ENCODE measurements around the gene ISLR2. TPM values are rescaled to one million over a fixed set of nuclear protein-coding genes. Genes with fewer than 3 reads are reported as not detected.
"Not testable (repeated sequence)": the region's sequence is repeated elsewhere in the genome, so short reads cannot be mapped to it uniquely, and the experiment has no call there.

ISLR2 gene
- total RNA-seq, 1 experiment from 2014 or later: not detected

DNA sequence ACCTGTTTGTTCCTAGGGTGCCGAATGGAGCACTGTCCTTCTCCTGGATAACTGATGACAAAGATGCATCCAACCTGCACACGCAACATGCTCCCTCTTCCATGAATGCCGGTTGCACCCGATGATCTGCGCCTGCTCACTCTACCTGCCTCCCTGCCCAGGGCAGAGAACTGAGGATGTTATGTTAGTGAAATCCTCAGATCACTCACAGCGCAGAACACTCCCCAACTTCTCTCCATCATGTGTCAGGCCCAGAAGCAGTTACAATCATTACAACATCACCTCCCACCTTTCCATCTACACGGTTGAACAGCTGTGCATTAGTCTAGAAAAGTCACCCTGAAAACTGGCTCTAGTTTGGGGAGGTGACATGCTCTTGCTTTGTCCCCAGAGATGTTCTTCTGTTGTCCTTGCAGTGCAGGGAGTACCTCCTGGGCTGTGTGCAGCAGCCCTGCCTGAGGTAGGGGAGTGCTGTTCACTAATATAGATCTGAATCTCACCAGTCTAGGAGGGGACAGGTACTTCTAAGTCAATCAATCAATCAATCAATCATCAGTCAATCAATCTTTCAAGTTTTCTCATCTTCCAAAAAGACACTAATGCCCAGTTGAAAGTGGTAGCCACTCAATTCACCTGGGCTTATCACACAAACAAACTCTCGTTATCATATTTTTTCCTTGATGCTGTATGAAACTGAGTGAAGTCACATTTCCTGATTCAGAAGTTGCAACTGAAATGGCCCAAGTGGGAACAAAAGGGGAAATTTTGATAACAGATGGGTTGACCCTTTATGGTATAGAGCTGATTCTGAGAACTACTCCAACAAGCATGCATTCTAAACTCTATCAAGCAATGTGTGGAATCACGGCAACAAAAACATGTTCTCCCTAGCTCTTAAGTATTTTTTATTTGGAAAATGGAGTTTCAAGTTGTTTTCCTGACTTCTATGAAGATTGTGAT is 27.8 kb downstream of the ISLR2 start:
- Mint-ChIP-seq H3K27me3 (ENCODE audit: insufficient read depth, unreplicated experiment) (peaks cover 27% of the 10 kb centered on the region), H3K27ac (ENCODE audit: unreplicated experiment) (no peak overlapping the region), H3K4me1 (ENCODE audit: low read depth, unreplicated experiment) (no peaks in the 10 kb centered on the region), H3K4me3 (ENCODE audit: unreplicated experiment) (no peak overlapping the region), H3K9me3 (ENCODE audit: unreplicated experiment) (no peaks in the 10 kb centered on the region), H3K36me3 (ENCODE audit: insufficient read depth, unreplicated experiment) (no peaks in the 10 kb centered on the region)
- Histone ChIP-seq H3K4me3 (ENCODE audit: low read depth, low read length) (no peak overlapping the region), H3K4me1 (no peaks in the 10 kb centered on the region), H3K36me3 (ENCODE audit: control insufficient read depth, insufficient read depth, low read length) (no peaks in the 10 kb centered on the region), H3K9me3 (no peaks in the 10 kb centered on the region), H3K27me3 (replicated peaks; ENCODE audit: control insufficient read depth, insufficient read depth, low read length) (no peaks in the 10 kb centered on the region)
- BruUV-seq (replicated peaks): no TSS peak
- ChIA-PET CTCF (interaction anchor here (0.8 kb wide), 1 partner anchor 14 kb away, joined by 3 read pairs; no protein-coding TSS in a partner anchor), POLR2A (no interaction called here)
- DNase-seq: no peak
- intact Hi-C loops (cut with micrococcal nuclease; ENCODE audit: unreplicated experiment): no loop called here
- no peak for TF ChIP-seq CTCF (IDR thresholded peaks at IDR 0.05; ENCODE audit: insufficient read depth in 1 of 2, low read depth in 1 of 2, low read length in 1 of 2, severe bottlenecking in 1 of 2, unreplicated experiment in 1 of 2)

- Histone ChIP-seq H3K36me3 (ENCODE audit: control insufficient read depth, insufficient read depth, low read length) (no peaks in the 10 kb centered on the region), H3K27me3 (replicated peaks; ENCODE audit: control insufficient read depth, insufficient read depth, low read length) (no peaks in the 10 kb centered on the region), H3K9me3 (no peaks in the 10 kb centered on the region), H3K4me3 (ENCODE audit: low read depth, low read length) (no peak overlapping the region), H3K4me1 (no peaks in the 10 kb centered on the region)
- CTCF ChIA-PET: no interaction called here
- H3K4me1 Mint-ChIP-seq (ENCODE audit: low read depth, unreplicated experiment): no peaks in the 10 kb centered on the region
- peaks cover 22% of the 10 kb centered on the region for H3K27me3 Mint-ChIP-seq (ENCODE audit: insufficient read depth, unreplicated experiment)
- no peaks in the 10 kb centered on the region for H3K9me3 Mint-ChIP-seq (ENCODE audit: unreplicated experiment)
- POLR2A ChIA-PET: no interaction called here
- no TSS peak for BruUV-seq (replicated peaks)
- H3K27ac Mint-ChIP-seq (ENCODE audit: unreplicated experiment): no peak overlapping the region
- H3K4me3 Mint-ChIP-seq (ENCODE audit: unreplicated experiment): no peak overlapping the region
- no peak for DNase-seq
- intact Hi-C loops (cut with micrococcal nuclease; ENCODE audit: unreplicated experiment): no loop called here
- no peaks in the 10 kb centered on the region for H3K36me3 Mint-ChIP-seq (ENCODE audit: insufficient read depth, unreplicated experiment)
- TF ChIP-seq CTCF (IDR thresholded peaks at IDR 0.05; ENCODE audit: insufficient read depth in 1 of 2, low read depth in 1 of 2, low read length in 1 of 2, severe bottlenecking in 1 of 2, unreplicated experiment in 1 of 2): no peak
These were observed 28.7 kb downstream of the ISLR2 start for GRCh38 chr15:74158855-74159650.

DNA sequence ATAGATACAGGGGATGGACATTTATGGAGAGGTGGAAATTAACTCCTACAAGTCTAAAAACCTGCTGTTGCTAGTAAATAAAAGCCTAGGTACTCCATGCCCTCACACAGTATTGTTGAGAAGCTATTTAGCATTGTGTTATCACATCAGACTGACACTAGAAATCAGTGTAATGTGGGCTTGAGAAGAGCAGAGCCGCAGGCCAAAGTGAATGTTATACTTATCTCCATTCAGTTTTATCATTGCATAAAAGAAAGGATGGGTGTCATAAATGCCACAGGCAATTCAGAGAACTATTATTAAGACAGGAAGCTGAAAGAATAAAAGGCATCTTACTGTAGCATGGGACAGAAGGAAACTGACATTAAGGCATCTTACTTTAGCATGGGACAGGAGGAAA is 29.4 kb downstream of the ISLR2 start:
- H3K4me1 Mint-ChIP-seq (ENCODE audit: low read depth, unreplicated experiment): no peaks in the 10 kb centered on the region
- H3K36me3 Mint-ChIP-seq (ENCODE audit: insufficient read depth, unreplicated experiment): no peaks in the 10 kb centered on the region
- ChIA-PET CTCF (no interaction called here), POLR2A (no interaction called here)
- no TSS peak for BruUV-seq (replicated peaks)
- intact Hi-C loops (cut with micrococcal nuclease; ENCODE audit: unreplicated experiment): no loop called here
- Histone ChIP-seq H3K27me3 (replicated peaks; ENCODE audit: control insufficient read depth, insufficient read depth, low read length) (no peaks in the 10 kb centered on the region), H3K4me1 (no peaks in the 10 kb centered on the region), H3K4me3 (ENCODE audit: low read depth, low read length) (no peak overlapping the region), H3K36me3 (ENCODE audit: control insufficient read depth, insufficient read depth, low read length) (no peaks in the 10 kb centered on the region), H3K9me3 (no peaks in the 10 kb centered on the region)
- TF ChIP-seq CTCF (IDR thresholded peaks at IDR 0.05; ENCODE audit: insufficient read depth in 1 of 2, low read depth in 1 of 2, low read length in 1 of 2, severe bottlenecking in 1 of 2, unreplicated experiment in 1 of 2): no peak
- no peak overlapping the region for H3K27ac Mint-ChIP-seq (ENCODE audit: unreplicated experiment)
- peaks cover 21% of the 10 kb centered on the region for H3K27me3 Mint-ChIP-seq (ENCODE audit: insufficient read depth, unreplicated experiment)
- H3K9me3 Mint-ChIP-seq (ENCODE audit: unreplicated experiment): no peaks in the 10 kb centered on the region
- H3K4me3 Mint-ChIP-seq (ENCODE audit: unreplicated experiment): no peak overlapping the region
- DNase-seq: no peak

- H3K27ac Mint-ChIP-seq (ENCODE audit: unreplicated experiment); H3K36me3 ChIP-seq (ENCODE audit: control insufficient read depth, insufficient read depth, low read length); H3K9me3 Mint-ChIP-seq (ENCODE audit: unreplicated experiment); H3K9me3 ChIP-seq; H3K4me3 ChIP-seq (ENCODE audit: low read depth, low read length); H3K36me3 Mint-ChIP-seq (ENCODE audit: insufficient read depth, unreplicated experiment); H3K4me1 ChIP-seq; CTCF ChIA-PET; H3K4me1 Mint-ChIP-seq (ENCODE audit: low read depth, unreplicated experiment); H3K27me3 ChIP-seq (replicated peaks; ENCODE audit: control insufficient read depth, insufficient read depth, low read length); H3K4me3 Mint-ChIP-seq (ENCODE audit: unreplicated experiment); DNase-seq; intact Hi-C loops (cut with micrococcal nuclease; ENCODE audit: unreplicated experiment); POLR2A ChIA-PET; BruUV-seq (replicated peaks): not testable (repeated sequence)
- H3K27me3 Mint-ChIP-seq (ENCODE audit: insufficient read depth, unreplicated experiment): peaks cover 17% of the 10 kb centered on the region
These were observed 30.0 kb downstream of the ISLR2 start for GRCh38 chr15:74160390-74160789.

All from Caco-2 (cell line).